DND-41 (cell line): ENCODE data around the gene TCF7L1.

Source experiments
- EZH2 ChIP-seq: IDR thresholded peaks from 3 replicates; pipeline ENCODE4 v1.6.1; 2012; ENCODE audit warnings: borderline replicate concordance, low read depth, mild to moderate bottlenecking, moderate library complexity, low read length, inconsistent platforms; ENCODE audit not compliant: severe bottlenecking
- TF ChIP-seq, protein P1 (sequence below): IDR thresholded peaks from 2 replicates; pipeline ENCODE4 v1.5.1; 2012; ENCODE audit warnings: borderline replicate concordance, low read length, moderate library complexity, mild to moderate bottlenecking; ENCODE audit not compliant: poor library complexity, severe bottlenecking; ENCODE audit errors: extremely low read depth

DNA sequence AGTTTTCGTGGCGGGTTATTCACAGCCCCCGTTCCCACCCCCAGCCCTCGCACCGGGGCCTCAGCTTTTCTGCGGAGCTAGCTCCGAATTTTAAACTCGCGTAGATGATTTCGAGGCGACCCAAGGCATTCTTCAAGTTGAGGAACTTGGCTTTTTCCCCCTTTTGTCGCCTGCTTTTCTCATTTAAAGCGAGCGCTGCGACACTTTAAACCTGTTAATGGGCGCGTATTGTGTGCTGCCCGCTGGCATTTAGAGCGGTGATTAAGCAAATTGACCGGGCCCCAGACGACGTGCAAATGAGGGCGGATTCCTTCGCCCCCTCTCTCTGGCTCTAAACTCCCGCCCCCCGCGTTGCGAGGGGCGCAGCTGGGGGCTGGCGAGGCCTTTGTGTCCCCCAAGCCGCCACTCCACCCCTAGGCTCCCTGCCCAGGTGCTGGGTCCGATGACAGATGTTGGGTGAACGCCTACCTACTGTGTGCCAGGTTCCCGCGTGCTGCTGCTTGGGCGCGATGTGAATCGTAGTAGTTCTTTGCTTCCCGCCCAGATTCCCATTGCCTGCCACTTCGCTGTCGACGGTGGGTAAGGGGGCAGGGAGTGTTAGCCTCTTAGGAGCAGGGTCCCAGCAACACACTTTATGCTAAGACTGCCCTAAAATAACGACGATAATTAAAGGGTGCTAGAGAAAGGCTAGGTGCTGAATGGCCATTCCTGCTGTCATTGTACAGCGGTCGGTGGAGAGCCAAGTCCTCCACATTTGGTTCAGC lies 1.9 kb downstream of the TCF7L1 start:
- TF ChIP-seq, protein P1, sequence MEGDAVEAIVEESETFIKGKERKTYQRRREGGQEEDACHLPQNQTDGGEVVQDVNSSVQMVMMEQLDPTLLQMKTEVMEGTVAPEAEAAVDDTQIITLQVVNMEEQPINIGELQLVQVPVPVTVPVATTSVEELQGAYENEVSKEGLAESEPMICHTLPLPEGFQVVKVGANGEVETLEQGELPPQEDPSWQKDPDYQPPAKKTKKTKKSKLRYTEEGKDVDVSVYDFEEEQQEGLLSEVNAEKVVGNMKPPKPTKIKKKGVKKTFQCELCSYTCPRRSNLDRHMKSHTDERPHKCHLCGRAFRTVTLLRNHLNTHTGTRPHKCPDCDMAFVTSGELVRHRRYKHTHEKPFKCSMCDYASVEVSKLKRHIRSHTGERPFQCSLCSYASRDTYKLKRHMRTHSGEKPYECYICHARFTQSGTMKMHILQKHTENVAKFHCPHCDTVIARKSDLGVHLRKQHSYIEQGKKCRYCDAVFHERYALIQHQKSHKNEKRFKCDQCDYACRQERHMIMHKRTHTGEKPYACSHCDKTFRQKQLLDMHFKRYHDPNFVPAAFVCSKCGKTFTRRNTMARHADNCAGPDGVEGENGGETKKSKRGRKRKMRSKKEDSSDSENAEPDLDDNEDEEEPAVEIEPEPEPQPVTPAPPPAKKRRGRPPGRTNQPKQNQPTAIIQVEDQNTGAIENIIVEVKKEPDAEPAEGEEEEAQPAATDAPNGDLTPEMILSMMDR, result no peak
- TF ChIP-seq EZH2, result no peak
